GM18511 (cell line): Measurements from ENCODE around the gene CYP4A11.
"Not testable (repeated sequence)": the region's sequence is repeated elsewhere in the genome, so short reads cannot be mapped to it uniquely, and the experiment has no call there.

ENCODE experiments used
- ATAC-seq: cut with Tn5 transposase; IDR thresholded peaks from one replicate; pipeline ENCODE4 v1.9.1; 2021; ENCODE audit warnings: mild to moderate bottlenecking, moderate library complexity; ENCODE audit not compliant: unreplicated experiment

Gene CYP4A11

GRCh38 chr1:46941135-46941694, at the start of gene CYP4A11:
TSS of gene CYP4A11 (minus strand) at chr1:46941476. CDS start at chr1:46941433, 43 bp downstream.
- ATAC-seq: no peak

GRCh38 chr1:46990541-46990940, 49.3 kb upstream of the CYP4A11 start:
- not testable (repeated sequence) for ATAC-seq

DNA sequence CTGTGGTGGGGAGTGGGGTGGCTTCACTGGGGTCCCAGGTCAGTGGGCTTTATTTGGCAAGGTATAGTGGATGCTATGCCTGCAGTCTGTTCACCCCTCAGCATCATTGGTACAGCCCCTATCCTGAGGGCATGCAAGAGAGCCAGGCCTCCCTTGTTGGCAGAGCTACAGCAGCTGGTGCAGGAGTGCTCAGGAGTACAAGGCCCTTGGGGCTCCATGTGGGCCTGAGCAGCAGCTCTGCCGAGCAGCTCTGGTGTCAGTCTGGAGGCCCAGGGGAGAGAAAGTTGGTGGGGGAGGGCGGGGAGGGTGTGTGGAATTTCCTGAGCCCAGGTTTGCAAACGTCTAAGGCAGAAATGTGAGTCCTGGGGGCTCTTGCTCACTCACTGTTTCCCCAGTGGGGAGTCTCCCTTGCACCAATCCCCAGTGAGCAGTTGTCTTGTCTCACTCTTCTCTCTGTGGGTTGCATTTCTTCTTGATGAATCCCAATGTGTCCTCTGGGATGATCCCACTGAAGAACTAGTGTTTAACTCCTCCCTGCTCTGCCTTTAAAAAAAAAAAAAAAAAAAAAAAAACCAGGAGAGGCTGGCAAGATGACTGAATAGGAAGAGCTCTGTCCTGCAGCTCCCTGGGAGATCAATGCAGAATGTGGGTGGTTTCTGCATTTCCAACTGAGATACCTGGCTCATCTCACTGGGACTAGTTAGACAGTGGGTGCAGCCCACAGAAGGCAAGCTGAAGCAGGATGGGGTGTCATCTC, 42.7 kb upstream of the CYP4A11 start:
- no peak for ATAC-seq

GRCh38 chr1:46983166-46983829, 42.0 kb upstream of the CYP4A11 start:
- ATAC-seq: no peak

GRCh38 chr1:46969014-46969619, 27.8 kb upstream of the CYP4A11 start:
- ATAC-seq: no peak

DNA sequence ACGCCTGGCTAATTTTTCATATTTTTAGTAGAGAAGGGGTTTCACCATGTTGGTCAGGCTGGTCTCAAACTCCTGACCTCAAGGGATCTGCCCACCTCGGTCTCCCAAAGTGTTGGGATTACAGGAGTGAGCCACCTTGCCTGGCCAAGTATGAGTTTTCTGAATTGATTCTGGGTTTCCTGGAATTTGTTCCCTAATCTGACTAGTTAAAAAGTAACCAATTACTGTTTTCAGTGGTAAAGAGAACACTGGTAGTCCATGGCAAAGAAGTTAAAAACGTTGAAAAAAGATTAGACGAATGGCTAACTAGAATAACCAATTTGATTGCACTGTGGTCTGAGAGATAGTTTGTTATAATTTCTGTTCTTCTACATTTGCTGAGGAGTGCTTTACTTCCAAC, 21.0 kb upstream of the CYP4A11 start:
- not testable (repeated sequence) for ATAC-seq

GRCh38 chr1:46961066-46961758, 19.9 kb upstream of the CYP4A11 start:
- no peak for ATAC-seq

GRCh38 chr1:46960250-46960649, 19.0 kb upstream of the CYP4A11 start:
- no peak for ATAC-seq

- ATAC-seq: not testable (repeated sequence)
Observed at GRCh38 chr1:46955116-46955515, 13.8 kb upstream of the CYP4A11 start.

DNA sequence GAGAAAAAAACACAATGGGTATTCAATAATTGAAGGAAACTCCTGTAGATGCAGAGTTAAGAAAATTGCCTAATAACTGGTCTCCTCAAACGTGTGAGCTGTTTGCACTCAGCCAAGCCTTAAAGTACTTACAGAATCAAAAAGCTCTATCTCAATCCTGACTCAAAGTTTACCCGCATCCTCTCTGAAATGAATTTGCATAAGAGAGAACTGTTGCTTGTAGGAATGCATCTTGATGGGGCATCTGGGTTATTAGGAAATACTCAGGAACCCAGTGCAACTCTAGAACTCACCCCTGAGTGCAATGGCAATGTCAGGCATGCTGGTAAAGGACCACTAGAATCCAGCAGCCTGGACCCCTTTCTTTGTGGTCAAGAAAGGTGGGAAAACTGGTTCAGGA, 12.6 kb upstream of the CYP4A11 start:
- ATAC-seq: not testable (repeated sequence)

DNA sequence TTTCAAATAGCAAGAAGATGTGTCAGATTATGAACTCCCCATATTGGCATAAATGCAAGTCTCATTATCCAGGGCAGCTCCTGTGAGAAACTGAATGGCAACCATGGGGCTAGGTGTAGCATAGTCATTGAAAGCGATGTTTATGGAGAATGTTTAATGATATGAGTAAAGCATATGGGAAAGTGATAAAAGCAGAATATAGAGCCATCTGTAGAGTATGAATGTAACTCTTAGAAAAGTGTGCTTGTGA, 8.1 kb upstream of the CYP4A11 start:
- ATAC-seq: not testable (repeated sequence)

- ATAC-seq: no peak
Observed at GRCh38 chr1:46948629-46949416, 7.5 kb upstream of the CYP4A11 start.

GRCh38 chr1:46947706-46948105, 6.4 kb upstream of the CYP4A11 start:
- ATAC-seq: not testable (repeated sequence)

- ATAC-seq: no peak
Observed at GRCh38 chr1:46942086-46942485, 810 bp upstream of the CYP4A11 start.

- no peak for ATAC-seq
Observed at GRCh38 chr1:46940307-46940706, 969 bp downstream of the CYP4A11 start.

- no peak for ATAC-seq
Observed at GRCh38 chr1:46937270-46937669, 4.0 kb downstream of the CYP4A11 start.

- no peak for ATAC-seq
Observed at GRCh38 chr1:46936788-46937187, 4.5 kb downstream of the CYP4A11 start.

- not testable (repeated sequence) for ATAC-seq
Observed at GRCh38 chr1:46934852-46935251, 6.4 kb downstream of the CYP4A11 start.

DNA sequence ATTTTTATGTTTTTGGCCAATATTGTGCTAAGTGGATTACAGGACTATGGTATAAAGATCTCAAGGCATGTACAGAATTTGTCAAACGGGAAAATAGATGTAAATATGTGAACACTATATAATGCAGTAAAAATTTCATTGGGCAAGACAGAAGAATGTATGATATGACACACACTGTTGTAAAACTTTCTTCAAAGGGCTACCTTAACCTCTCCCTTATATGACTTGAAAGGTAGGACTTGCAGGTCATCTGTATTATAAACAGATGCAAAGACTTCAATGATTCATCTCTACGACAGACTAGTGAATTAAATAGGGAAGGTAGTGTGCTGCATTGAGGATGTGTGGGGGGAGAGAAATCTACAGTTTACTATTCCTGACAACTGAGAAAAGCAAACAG, 9.3 kb downstream of the CYP4A11 start:
- not testable (repeated sequence) for ATAC-seq

GRCh38 chr1:46931151-46931550, 10.1 kb downstream of the CYP4A11 start:
- ATAC-seq: no peak
